IMR-90 (cell line): ENCODE results near the gene RIN1. TPM values are rescaled to one million over a fixed set of nuclear protein-coding genes. Genes with fewer than 3 reads are reported as not detected.

Experiments
- MAZ ChIP-seq: IDR thresholded peaks from 2 replicates; pipeline ENCODE4 v1.6.1; 2012; ENCODE audit warnings: low read depth, mild to moderate bottlenecking, low read length, improper control_type of control experiment, moderate library complexity, borderline replicate concordance
- POLR2A ChIP-seq: IDR thresholded peaks from 2 replicates; pipeline ENCODE4 v1.6.1; 2012; ENCODE audit warnings: mild to moderate bottlenecking, low read depth, low read length
- RFX5 ChIP-seq: IDR thresholded peaks from 2 replicates; pipeline ENCODE4 v1.8.0; 2012; ENCODE audit warnings: low read depth, mild to moderate bottlenecking, low read length, moderate library complexity
- microRNA-seq, 2 experiments: library from miRNA; stranded (forward) in 1 of 2; unstranded in 1 of 2; fragments of 10-50 nt in 1 of 2; fragments of <30 nt in 1 of 2; gene quantifications in 1 of 2; microRNA quantifications in 1 of 2; one replicate each; pipeline versions ENCODE3 to v1.1.0; 2013 to 2020; ENCODE audit not compliant: insufficient read depth in 1 of 2, insufficient read length in 1 of 2, unreplicated experiment in 1 of 2
- polyA plus RNA-seq, 3 experiments: library from polyadenylated mRNA; depleted of rRNA; stranded (reverse); fragments of >200 nt; gene quantifications; 2 replicates each; pipeline ENCODE4 v1.2.3, GENCODE V29; 2012; ENCODE audit warnings: low replicate concordance in 1 of 3
- small RNA-seq, 5 experiments: library from RNA; depleted of rRNA; stranded (forward); fragments of <200 nt; gene quantifications; one replicate each; pipeline ENCODE3, GENCODE V24; 2012
- total RNA-seq: library from RNA; depleted of rRNA; stranded (reverse); fragments of >200 nt; gene quantifications from 2 replicates; pipeline ENCODE4 v1.2.3, GENCODE V29; 2012; rRNA removed
- TF ChIP-seq, protein P1 (sequence below): conservative IDR thresholded peaks from 2 replicates; pipeline ENCODE4 v1.5.1; 2012; ENCODE audit warnings: mild to moderate bottlenecking, low read depth, low read length, improper control_type of control experiment

The RIN1 gene
- total and polyA plus RNA-seq, 2 of the 4 experiments (the other 2 are of a cell fraction): 9.9 to 20.8 TPM

GRCh38 chr11:66282468-66283455 lies 53.5 kb downstream of the RIN1 start (continued):
- TF ChIP-seq, protein P1, sequence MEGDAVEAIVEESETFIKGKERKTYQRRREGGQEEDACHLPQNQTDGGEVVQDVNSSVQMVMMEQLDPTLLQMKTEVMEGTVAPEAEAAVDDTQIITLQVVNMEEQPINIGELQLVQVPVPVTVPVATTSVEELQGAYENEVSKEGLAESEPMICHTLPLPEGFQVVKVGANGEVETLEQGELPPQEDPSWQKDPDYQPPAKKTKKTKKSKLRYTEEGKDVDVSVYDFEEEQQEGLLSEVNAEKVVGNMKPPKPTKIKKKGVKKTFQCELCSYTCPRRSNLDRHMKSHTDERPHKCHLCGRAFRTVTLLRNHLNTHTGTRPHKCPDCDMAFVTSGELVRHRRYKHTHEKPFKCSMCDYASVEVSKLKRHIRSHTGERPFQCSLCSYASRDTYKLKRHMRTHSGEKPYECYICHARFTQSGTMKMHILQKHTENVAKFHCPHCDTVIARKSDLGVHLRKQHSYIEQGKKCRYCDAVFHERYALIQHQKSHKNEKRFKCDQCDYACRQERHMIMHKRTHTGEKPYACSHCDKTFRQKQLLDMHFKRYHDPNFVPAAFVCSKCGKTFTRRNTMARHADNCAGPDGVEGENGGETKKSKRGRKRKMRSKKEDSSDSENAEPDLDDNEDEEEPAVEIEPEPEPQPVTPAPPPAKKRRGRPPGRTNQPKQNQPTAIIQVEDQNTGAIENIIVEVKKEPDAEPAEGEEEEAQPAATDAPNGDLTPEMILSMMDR: peak; percentile 96
- peak; percentile 51; the same call in 1 of the 2 replicates for TF ChIP-seq RFX5
- 0 out of 2 replicates have a peak, but pooled peaks have one; percentile 42 for TF ChIP-seq POLR2A
- peak; percentile 49; the same call in 1 of the 2 replicates for TF ChIP-seq MAZ

Small RNA genes within 50 kb of the gene (microRNA-seq; reads per million reads assigned to microRNA genes)
- gene RF00017 (ENCODE audit: insufficient read depth, insufficient read length): not detected

Small RNA genes within 50 kb of the gene (small RNA-seq; reads per million reads assigned to genes)
- gene RF00017: 0 reads per million in 5 experiments

Other genes starting within 250 kb of the RIN1 start
- 6.9 and 7.9 TPM in 2 replicates for gene KLC2, start 78.7 kb downstream of the RIN1 start, total RNA-seq
- gene KLC2, start 78.7 kb downstream of the RIN1 start, polyA plus RNA-seq (2012; rRNA removed): 22.0 and 26.4 TPM in 2 replicates
- 76.9 and 83.7 TPM in 2 replicates for gene RAB1B, start 67.8 kb downstream of the RIN1 start, total RNA-seq
- gene RAB1B, start 67.8 kb downstream of the RIN1 start, polyA plus RNA-seq (2012; rRNA removed): 248 and 296 TPM in 2 replicates
- 0.54 and 0.83 TPM in 2 replicates for gene CNIH2, start 58.3 kb downstream of the RIN1 start, total RNA-seq
- gene CNIH2, start 58.3 kb downstream of the RIN1 start, polyA plus RNA-seq (2012; rRNA removed): 3.4 and 5.2 TPM in 2 replicates
- 128 and 134 TPM in 2 replicates for gene YIF1A, start 47.3 kb downstream of the RIN1 start, total RNA-seq
- gene YIF1A, start 47.3 kb downstream of the RIN1 start, polyA plus RNA-seq (2012; rRNA removed): 207 and 219 TPM in 2 replicates
- not detected in 2 replicates for gene TMEM151A, start 44.5 kb downstream of the RIN1 start, total RNA-seq
- gene TMEM151A, start 44.5 kb downstream of the RIN1 start, polyA plus RNA-seq (2012; rRNA removed): 0.03 and 0.07 TPM in 2 replicates
- gene CD248, start 19.4 kb downstream of the RIN1 start, total RNA-seq: 19.5 and 25.6 TPM in 2 replicates
- gene CD248, start 19.4 kb downstream of the RIN1 start, polyA plus RNA-seq (2012; rRNA removed): 209 and 223 TPM in 2 replicates
- 57.9 and 67.2 TPM in 2 replicates for gene BRMS1, start 8.7 kb upstream of the RIN1 start, total RNA-seq
- 48.3 and 51.9 TPM in 2 replicates for gene BRMS1, start 8.7 kb upstream of the RIN1 start, polyA plus RNA-seq (2012; rRNA removed)
- gene B4GAT1, start 11.2 kb upstream of the RIN1 start, total RNA-seq: 10.6 and 13.9 TPM in 2 replicates
- 18.4 and 20.5 TPM in 2 replicates for gene B4GAT1, start 11.2 kb upstream of the RIN1 start, polyA plus RNA-seq (2012; rRNA removed)
- gene SLC29A2, start 35.3 kb upstream of the RIN1 start, total RNA-seq: under 0.01 TPM in 2 replicates
- gene SLC29A2, start 35.3 kb upstream of the RIN1 start, polyA plus RNA-seq (2012; rRNA removed): 0.87 and 1.2 TPM in 2 replicates
- gene NPAS4, start 84.6 kb upstream of the RIN1 start, total RNA-seq: under 0.01 TPM in 1 of 2 replicates, not detected in the other
- gene NPAS4, start 84.6 kb upstream of the RIN1 start, polyA plus RNA-seq (2012; rRNA removed): 0.77 and 0.89 TPM in 2 replicates
- 39.2 and 45.5 TPM in 2 replicates for gene MRPL11, start 102.4 kb upstream of the RIN1 start, total RNA-seq
- 45.6 and 46.6 TPM in 2 replicates for gene MRPL11, start 102.4 kb upstream of the RIN1 start, polyA plus RNA-seq (2012; rRNA removed)
- gene PELI3, start 130.5 kb upstream of the RIN1 start, total RNA-seq: 3.9 and 5.0 TPM in 2 replicates
- gene PELI3, start 130.5 kb upstream of the RIN1 start, polyA plus RNA-seq (2012; rRNA removed): 6.3 and 6.5 TPM in 2 replicates
- gene DPP3, start 144.0 kb upstream of the RIN1 start, total RNA-seq: 51.8 and 52.8 TPM in 2 replicates
- 66.3 and 90.3 TPM in 2 replicates for gene DPP3, start 144.0 kb upstream of the RIN1 start, polyA plus RNA-seq (2012; rRNA removed)
- 13.9 and 16.5 TPM in 2 replicates for gene BBS1, start 174.2 kb upstream of the RIN1 start, total RNA-seq
- gene BBS1, start 174.2 kb upstream of the RIN1 start, polyA plus RNA-seq (2012; rRNA removed): 17.3 and 20.6 TPM in 2 replicates
- gene ZDHHC24, start 209.6 kb upstream of the RIN1 start, total RNA-seq: 3.2 and 3.6 TPM in 2 replicates
- gene ZDHHC24, start 209.6 kb upstream of the RIN1 start, polyA plus RNA-seq (2012; rRNA removed): 10.9 and 18.1 TPM in 2 replicates
- gene ACTN3, start 210.5 kb upstream of the RIN1 start, total RNA-seq: under 0.01 TPM in 2 replicates
- 0.05 and 0.06 TPM in 2 replicates for gene ACTN3, start 210.5 kb upstream of the RIN1 start, polyA plus RNA-seq (2012; rRNA removed)
- gene CTSF, start 232.2 kb upstream of the RIN1 start, total RNA-seq: 3.6 and 4.1 TPM in 2 replicates
- gene CTSF, start 232.2 kb upstream of the RIN1 start, polyA plus RNA-seq (2012; rRNA removed): 15.2 and 16.0 TPM in 2 replicates